WTC11 (cell line): ENCODE results near the gene GALNT18. TPM values are rescaled to one million over a fixed set of nuclear protein-coding genes. Genes with fewer than 3 reads are reported as not detected.

Source experiments
- ATAC-seq: fragments of 200-7000 bp; cut with Tn5 transposase; 2 replicates; pipeline ENCODE4 v1.10.0; 2021; ENCODE audit warnings: mild to moderate bottlenecking, moderate library complexity
- CTCF ChIA-PET: fragments of 300-600 bp; sonication (Branson Sonifier 250); formaldehyde crosslinking; loops from one replicate; lab custom pipeline; 2021; ENCODE audit warnings: antibody characterized with exemption; lab: Charles Lee
- POLR2A ChIA-PET: fragments of 350-600 bp; sonication (Branson Sonifier 250); formaldehyde crosslinking; loops from one replicate; lab custom pipeline; 2021; ENCODE audit warnings: antibody characterized with exemption; lab: Charles Lee
- DNase-seq: peaks from one replicate; pipeline ENCODE4 v3.0.0; 2021; ENCODE audit warnings: low spot score
- H3K27ac Mint-ChIP-seq: 2 replicates; pipeline ENCODE4 v1.8.0; 2021; ENCODE audit warnings: mixed read lengths
- H3K27me3 Mint-ChIP-seq: 2 replicates; pipeline ENCODE4 v1.8.0; 2021; ENCODE audit warnings: low read depth, mild to moderate bottlenecking, moderate library complexity, mixed read lengths
- H3K36me3 Mint-ChIP-seq: 2 replicates; pipeline ENCODE4 v1.8.0; 2021; ENCODE audit warnings: mixed read lengths
- H3K4me1 Mint-ChIP-seq: 2 replicates; pipeline ENCODE4 v1.8.0; 2022; ENCODE audit warnings: mixed read lengths
- H3K4me3 Mint-ChIP-seq: 2 replicates; pipeline ENCODE4 v1.8.0; 2021; ENCODE audit warnings: mild to moderate bottlenecking, moderate library complexity, mixed read lengths
- H3K9me3 Mint-ChIP-seq: 2 replicates; pipeline ENCODE4 v1.8.0; 2021; ENCODE audit warnings: mixed read lengths
- AR ChIP-seq: fragments of 250-450 bp; sonication (Bioruptor Pico); IDR thresholded peaks from 2 replicates; pipeline ENCODE4 v1.9.0; 2021; ENCODE audit warnings: mild to moderate bottlenecking
- ATF2 ChIP-seq: sonication (generic); formaldehyde crosslinking; IDR thresholded peaks from 2 replicates; pipeline ENCODE4 v1.8.1; 2022; ENCODE audit warnings: low read depth, missing genetic modification reagents, borderline replicate concordance
- ATF6 ChIP-seq: sonication (generic); formaldehyde crosslinking; IDR thresholded peaks from 2 replicates; pipeline ENCODE4 v1.8.1; 2023; ENCODE audit warnings: mild to moderate bottlenecking, missing genetic modification reagents
- CBFB ChIP-seq: sonication (generic); formaldehyde crosslinking; IDR thresholded peaks from 2 replicates; pipeline ENCODE4 v1.8.1; 2022; ENCODE audit warnings: mild to moderate bottlenecking, low read depth, missing genetic modification reagents
- CREM ChIP-seq: sonication (generic); formaldehyde crosslinking; IDR thresholded peaks from 2 replicates; pipeline ENCODE4 v1.8.1; 2022; ENCODE audit warnings: mild to moderate bottlenecking, missing genetic modification reagents, moderate library complexity
- E2F1 ChIP-seq: sonication (generic); formaldehyde crosslinking; IDR thresholded peaks from 2 replicates; pipeline ENCODE4 v1.8.0; 2022; ENCODE audit warnings: mild to moderate bottlenecking, missing genetic modification reagents
- GABPB1 ChIP-seq: sonication (generic); formaldehyde crosslinking; IDR thresholded peaks from 2 replicates; pipeline ENCODE4 v1.8.1; 2023; ENCODE audit warnings: mild to moderate bottlenecking, missing genetic modification reagents
- GRHL2 ChIP-seq: fragments of 250-450 bp; sonication (Bioruptor Pico); IDR thresholded peaks from 2 replicates; pipeline ENCODE4 v1.8.0; 2022; ENCODE audit warnings: mild to moderate bottlenecking, moderate library complexity; ENCODE audit not compliant: insufficient replicate concordance, severe bottlenecking
- NFATC4 ChIP-seq: fragments of 250-450 bp; sonication (Bioruptor Pico); IDR thresholded peaks from 2 replicates; pipeline ENCODE4 v1.9.0; 2021; ENCODE audit warnings: mild to moderate bottlenecking
- NR2C2 ChIP-seq: sonication (generic); formaldehyde crosslinking; IDR thresholded peaks from 2 replicates; pipeline ENCODE4 v1.8.0; 2022; ENCODE audit warnings: mild to moderate bottlenecking, missing genetic modification reagents
- PRDM15 ChIP-seq: sonication (generic); formaldehyde crosslinking; IDR thresholded peaks from 2 replicates; pipeline ENCODE4 v1.8.0; 2022; ENCODE audit warnings: missing genetic modification reagents
- SMAD3 ChIP-seq: sonication (generic); formaldehyde crosslinking; IDR thresholded peaks from 2 replicates; pipeline ENCODE4 v1.8.0; 2022; ENCODE audit warnings: missing genetic modification reagents, mild to moderate bottlenecking, borderline replicate concordance
- STAT6 ChIP-seq: sonication (generic); formaldehyde crosslinking; conservative IDR thresholded peaks from 2 replicates; pipeline ENCODE4 v1.8.1; 2023; ENCODE audit warnings: mild to moderate bottlenecking, low read depth, missing genetic modification reagents, moderate library complexity
- ZNF219 ChIP-seq: sonication (generic); formaldehyde crosslinking; IDR thresholded peaks from 2 replicates; pipeline ENCODE4 v1.8.0; 2023; ENCODE audit warnings: missing genetic modification reagents, mild to moderate bottlenecking, borderline replicate concordance
- ZNF396 ChIP-seq: fragments of 250-450 bp; sonication (Bioruptor Pico); IDR thresholded peaks from 2 replicates; pipeline ENCODE4 v1.8.0; 2021; ENCODE audit warnings: mild to moderate bottlenecking, moderate library complexity, borderline replicate concordance
- ZNF532 ChIP-seq: fragments of 250-450 bp; sonication (Bioruptor Pico); IDR thresholded peaks from 2 replicates; pipeline ENCODE4 v1.9.0; 2021; ENCODE audit warnings: mild to moderate bottlenecking, borderline replicate concordance
- total RNA-seq: library from RNA; stranded (reverse); gene quantifications from 3 replicates; pipeline ENCODE4 v1.2.3, GENCODE V29; 2021

Gene GALNT18
- total RNA-seq, 1 experiment from 2014 or later = 5.0 TPM

- TF ChIP-seq STAT6 (no peak), SMAD3 (no peak), AR (CRISPR knock-in tag) (no peak), CREM (no peak), GABPB1 (CRISPR knock-in tag) (no peak), ZNF396 (CRISPR knock-in tag) (no peak), PRDM15 (CRISPR knock-in tag) (no peak), ATF2 (CRISPR knock-in tag) (no peak)
These were observed 214.1 kb downstream of the GALNT18 start (continued) for GRCh38 chr11:11407763-11408084.

- no peak overlapping the region for H3K27ac Mint-ChIP-seq
- H3K4me1 Mint-ChIP-seq = peaks cover 23% of the 10 kb centered on the region
- no peak for DNase-seq
- H3K27me3 Mint-ChIP-seq = no peaks in the 10 kb centered on the region
- POLR2A ChIA-PET = interaction anchor here (0.6 kb wide), 1 partner anchor 247 kb away, joined by 5 read pairs; no protein-coding TSS in a partner anchor
- CTCF ChIA-PET = interaction anchor here (0.9 kb wide), 1 partner anchor 370 kb away, joined by 3 read pairs; no protein-coding TSS in a partner anchor
- H3K4me3 Mint-ChIP-seq = no peak overlapping the region
- H3K9me3 Mint-ChIP-seq = no peaks in the 10 kb centered on the region
- ATAC-seq = no peak
- no peaks in the 10 kb centered on the region for H3K36me3 Mint-ChIP-seq
- TF ChIP-seq ATF6 (CRISPR knock-in tag) (no peak), GRHL2 (no peak), E2F1 (CRISPR knock-in tag) (no peak), CBFB (CRISPR knock-in tag) (no peak), ZNF219 (no peak), ZNF532 (no peak), NFATC4 (CRISPR knock-in tag) (no peak), NR2C2 (CRISPR knock-in tag) (no peak)
These were observed 214.6 kb downstream of the GALNT18 start for GRCh38 chr11:11407065-11407762.
